Bronchial epithelial cell (primary cell): ENCODE data around the gene ADGRG3. TPM values are rescaled to one million over a fixed set of nuclear protein-coding genes. Genes with fewer than 3 reads are reported as not detected.
A peak's percentile ranks its signal among the peaks of the same experiment; 100 is the strongest.

Experiments used
- DNase-seq: peaks from one replicate; pipeline ENCODE4 v3.0.0-alpha.2; 2010; ENCODE audit warnings: low read depth
- FAIRE-seq: peaks from 2 replicates; lab custom pipeline; 2011; peaks lifted over from hg19 to GRCh38; lab: Jason Lieb, UNC
- H3K27me3 ChIP-seq: 2 replicates; pipeline ENCODE4 v1.5.1; 2011; ENCODE audit warnings: low read length; ENCODE audit not compliant: control insufficient read depth, insufficient read depth
- H3K36me3 ChIP-seq: 2 replicates; pipeline ENCODE4 v1.5.1; 2011; ENCODE audit warnings: low read length; ENCODE audit not compliant: control insufficient read depth, insufficient read depth
- H3K4me3 ChIP-seq: 2 replicates; pipeline ENCODE4 v1.5.1; 2011; ENCODE audit warnings: mild to moderate bottlenecking, low read depth, low read length, control low read depth
- CTCF ChIP-seq: IDR thresholded peaks from 2 replicates; pipeline ENCODE4 v1.5.1; 2011; ENCODE audit warnings: mild to moderate bottlenecking, moderate library complexity, low read length, control low read depth, inconsistent platforms; ENCODE audit not compliant: insufficient read depth, severe bottlenecking
- total RNA-seq: library from RNA; depleted of rRNA; stranded (reverse); fragments of >200 nt; gene quantifications from 2 replicates; pipeline ENCODE4 v1.2.1, GENCODE V29; 2014

The ADGRG3 gene
- total RNA-seq, 1 donor from 2014 or later = not detected

- no peak for TF ChIP-seq CTCF
- DNase-seq (no peak), FAIRE-seq (no peak)
- Histone ChIP-seq H3K4me3 (no peak overlapping the region), H3K27me3 (no peaks in the 10 kb centered on the region), H3K36me3 (no peaks in the 10 kb centered on the region)
Measured at GRCh38 chr16:57730771-57731730, 62.9 kb downstream of the ADGRG3 start.

DNA sequence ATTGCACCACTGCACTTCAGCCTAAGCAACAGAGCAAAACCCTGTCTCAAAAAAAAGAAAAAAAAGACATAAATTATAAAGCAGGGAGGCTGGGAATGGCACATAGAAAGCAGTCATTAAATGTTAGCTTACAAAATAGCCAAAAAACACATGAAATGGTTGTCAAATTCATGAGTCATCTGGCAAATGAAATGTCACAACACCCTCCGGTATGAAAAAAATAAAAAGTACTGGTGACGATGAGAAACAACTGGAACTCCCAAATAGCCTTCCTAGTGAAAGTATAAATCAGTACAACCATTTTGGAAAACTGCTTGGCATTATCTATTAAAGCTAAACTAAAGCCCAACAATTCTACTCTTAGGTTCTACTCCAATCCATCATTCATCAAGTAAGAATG lies 63.9 kb downstream of the ADGRG3 start:
- no peak overlapping the region for H3K4me3 ChIP-seq
- TF ChIP-seq CTCF = no peak
- FAIRE-seq (no peak), DNase-seq (peak; percentile 15)
- no peaks in the 10 kb centered on the region for H3K27me3 ChIP-seq
- no peaks in the 10 kb centered on the region for H3K36me3 ChIP-seq

DNA sequence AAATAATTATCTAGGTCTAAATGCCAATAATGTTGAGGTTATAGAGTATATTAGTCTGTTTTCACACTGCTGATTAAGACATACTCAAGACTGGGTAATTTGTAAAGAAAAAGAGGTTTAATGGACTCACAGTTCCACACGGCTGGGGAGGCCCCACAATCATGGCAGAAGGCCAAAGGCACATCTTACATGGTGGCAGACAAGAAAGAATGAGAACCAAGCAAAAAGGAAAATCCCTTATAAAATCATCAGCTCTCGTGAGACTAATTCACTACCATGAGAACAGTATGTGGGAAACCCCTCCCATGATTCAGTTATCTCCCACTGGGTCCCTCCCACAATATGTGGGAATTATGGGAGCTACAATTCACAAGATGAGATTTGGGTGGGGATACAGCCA lies 64.6 kb downstream of the ADGRG3 start:
- H3K27me3 ChIP-seq = no peaks in the 10 kb centered on the region
- FAIRE-seq (no peak), DNase-seq (no peak)
- H3K4me3 ChIP-seq = no peak overlapping the region
- H3K36me3 ChIP-seq = no peaks in the 10 kb centered on the region
- no peak for TF ChIP-seq CTCF

- no peak for TF ChIP-seq CTCF
- H3K4me3 ChIP-seq = peak overlapping the region; percentile 94
- no peaks in the 10 kb centered on the region for H3K27me3 ChIP-seq
- DNase-seq = no peak
- FAIRE-seq = no peak
- H3K36me3 ChIP-seq = peaks cover 2% of the 10 kb centered on the region
Measured at GRCh38 chr16:57734308-57734924, 66.3 kb downstream of the ADGRG3 start.

DNA sequence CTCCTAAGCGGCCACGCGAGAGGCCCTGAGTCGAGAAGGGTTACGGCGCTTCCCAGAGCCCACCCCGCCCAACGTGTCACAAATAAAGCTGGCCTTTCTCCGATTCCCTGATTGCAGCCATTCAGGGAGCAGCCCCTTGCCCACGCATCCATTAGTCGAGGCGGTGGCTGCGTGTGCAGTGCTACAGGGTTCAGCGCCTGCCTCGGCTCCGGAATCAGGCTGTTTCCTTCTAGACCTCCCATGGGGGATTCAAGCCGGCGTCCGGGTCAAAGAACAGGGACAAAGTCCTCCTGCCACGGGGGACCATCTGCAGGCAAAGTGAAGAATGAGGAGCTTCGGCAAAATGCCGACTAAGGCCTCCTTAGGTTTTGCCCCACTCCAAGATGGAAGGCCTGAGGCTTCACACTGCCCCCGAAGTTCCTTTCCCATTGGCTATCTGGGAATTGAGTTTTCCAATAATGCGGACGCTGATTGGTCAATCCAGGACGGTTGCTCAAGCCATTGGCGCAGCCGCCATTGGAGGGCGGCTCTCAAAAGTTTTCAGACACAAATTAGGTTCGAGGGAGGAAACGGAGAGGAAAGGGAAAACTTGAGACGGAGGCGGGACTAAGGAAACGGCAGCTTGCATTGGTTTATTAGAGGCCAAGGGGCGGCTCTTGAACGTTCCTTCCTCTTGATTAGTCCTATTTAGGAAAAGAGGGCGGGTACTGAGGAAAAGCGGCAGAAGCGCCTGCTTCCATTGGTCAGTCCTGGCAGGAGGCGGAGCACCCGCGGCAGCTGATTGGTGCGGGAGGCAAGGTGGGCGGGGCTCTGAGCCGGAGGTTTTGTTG lies 67.0 kb downstream of the ADGRG3 start:
- Histone ChIP-seq H3K36me3 (peaks cover 2% of the 10 kb centered on the region), H3K27me3 (no peaks in the 10 kb centered on the region), H3K4me3 (peak overlapping the region; percentile 96)
- TF ChIP-seq CTCF = no peak
- DNase-seq (peak; percentile 99), FAIRE-seq (peak; percentile 95)
